Activated CD8-positive, alpha-beta memory T cell treated with anti-CD3 and anti-CD28 coated beads, Interleukin-2, amount 10 ng/mL, durations not matched to agents 7 days and 5 days (primary cell): ENCODE measurements around the gene THRAP3. TPM values are rescaled to one million over a fixed set of nuclear protein-coding genes. Genes with fewer than 3 reads are reported as not detected.
A peak's percentile ranks its signal among the peaks of the same experiment; 100 is the strongest.

Experiments used
- ATAC-seq: fragments of 150-1000 bp; cut with Tn5 transposase; one replicate; pipeline ENCODE4 v1.10.0; 2021; ENCODE audit warnings: moderate library complexity
- CTCF ChIA-PET: fragments of 350-600 bp; sonication (Branson Sonifier 250); formaldehyde crosslinking; loops from one replicate; lab custom pipeline; 2021; ENCODE audit warnings: antibody characterized with exemption; lab: Charles Lee
- DNase-seq: peaks from one replicate; pipeline ENCODE4 v3.0.0-alpha.2; 2020
- H3K27ac Mint-ChIP-seq: one replicate; pipeline ENCODE4 v1.8.0; 2021; ENCODE audit warnings: mild to moderate bottlenecking, mixed read lengths
- H3K27me3 Mint-ChIP-seq: one replicate; pipeline ENCODE4 v1.8.0; 2021; ENCODE audit warnings: mixed read lengths
- H3K36me3 Mint-ChIP-seq: one replicate; pipeline ENCODE4 v1.8.0; 2021; ENCODE audit warnings: mild to moderate bottlenecking, mixed read lengths
- H3K4me1 Mint-ChIP-seq: one replicate; pipeline ENCODE4 v1.8.0; 2021; ENCODE audit warnings: mixed read lengths
- H3K4me3 Mint-ChIP-seq: one replicate; pipeline ENCODE4 v1.8.0; 2021; ENCODE audit warnings: mild to moderate bottlenecking, moderate library complexity, mixed read lengths
- H3K9me3 Mint-ChIP-seq: one replicate; pipeline ENCODE4 v1.8.0; 2022; ENCODE audit warnings: low read depth, mixed read lengths
- total RNA-seq, 2 experiments: library from RNA; stranded (reverse); gene quantifications; one replicate each; pipeline ENCODE4 v1.2.3, GENCODE V29; 2021

Gene THRAP3, protein sequence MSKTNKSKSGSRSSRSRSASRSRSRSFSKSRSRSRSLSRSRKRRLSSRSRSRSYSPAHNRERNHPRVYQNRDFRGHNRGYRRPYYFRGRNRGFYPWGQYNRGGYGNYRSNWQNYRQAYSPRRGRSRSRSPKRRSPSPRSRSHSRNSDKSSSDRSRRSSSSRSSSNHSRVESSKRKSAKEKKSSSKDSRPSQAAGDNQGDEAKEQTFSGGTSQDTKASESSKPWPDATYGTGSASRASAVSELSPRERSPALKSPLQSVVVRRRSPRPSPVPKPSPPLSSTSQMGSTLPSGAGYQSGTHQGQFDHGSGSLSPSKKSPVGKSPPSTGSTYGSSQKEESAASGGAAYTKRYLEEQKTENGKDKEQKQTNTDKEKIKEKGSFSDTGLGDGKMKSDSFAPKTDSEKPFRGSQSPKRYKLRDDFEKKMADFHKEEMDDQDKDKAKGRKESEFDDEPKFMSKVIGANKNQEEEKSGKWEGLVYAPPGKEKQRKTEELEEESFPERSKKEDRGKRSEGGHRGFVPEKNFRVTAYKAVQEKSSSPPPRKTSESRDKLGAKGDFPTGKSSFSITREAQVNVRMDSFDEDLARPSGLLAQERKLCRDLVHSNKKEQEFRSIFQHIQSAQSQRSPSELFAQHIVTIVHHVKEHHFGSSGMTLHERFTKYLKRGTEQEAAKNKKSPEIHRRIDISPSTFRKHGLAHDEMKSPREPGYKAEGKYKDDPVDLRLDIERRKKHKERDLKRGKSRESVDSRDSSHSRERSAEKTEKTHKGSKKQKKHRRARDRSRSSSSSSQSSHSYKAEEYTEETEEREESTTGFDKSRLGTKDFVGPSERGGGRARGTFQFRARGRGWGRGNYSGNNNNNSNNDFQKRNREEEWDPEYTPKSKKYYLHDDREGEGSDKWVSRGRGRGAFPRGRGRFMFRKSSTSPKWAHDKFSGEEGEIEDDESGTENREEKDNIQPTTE
- total RNA-seq: 100 to 1,000 TPM; 129 to 166 TPM

DNA sequence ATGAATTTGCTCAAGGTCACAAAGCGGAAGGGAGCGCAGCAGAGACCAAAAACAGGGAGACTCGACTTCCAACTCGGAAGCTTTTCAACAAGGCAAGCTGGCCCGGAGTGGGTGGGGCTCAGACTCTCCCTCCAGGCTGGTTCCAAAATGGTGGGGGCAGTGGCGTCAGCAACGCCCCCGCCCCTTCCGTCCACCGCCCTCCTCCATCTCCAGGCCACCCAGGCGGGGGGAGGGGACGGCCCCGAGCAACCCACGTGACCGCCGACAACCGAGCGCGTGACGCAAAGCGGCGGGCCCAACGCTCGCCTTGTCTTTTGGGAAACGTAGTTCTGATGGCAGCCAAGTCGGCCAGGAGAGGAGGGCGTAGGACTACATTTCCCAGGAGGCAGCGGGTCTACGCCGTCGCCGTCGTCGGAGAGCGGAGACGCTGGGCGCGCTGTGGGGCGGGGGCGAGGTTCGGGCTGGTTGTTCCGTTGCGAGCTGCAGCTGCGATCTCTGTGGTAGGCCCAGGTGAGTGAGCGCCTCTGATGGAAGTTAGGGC is at the start of gene THRAP3:
TSS of gene THRAP3 (plus strand) at position 448 of the 541 bp plus-strand sequence. CDS start 58,121 bp downstream, outside the sequence.
- Mint-ChIP-seq H3K27me3 (no peaks in the 10 kb centered on the region), H3K4me3 (peak within 1 kb of the TSS; percentile 94), H3K27ac (peak within 1 kb of the TSS; percentile 100), H3K36me3 (peaks cover 18% of the 10 kb centered on the region), H3K4me1 (peaks cover 27% of the 10 kb centered on the region), H3K9me3 (no peaks in the 10 kb centered on the region)
- CTCF ChIA-PET: interaction anchor here (0.9 to 4.2 kb wide), 19 partner anchors 12 to 196 kb away, joined by 3 to 36 read pairs (median 4); partner anchors contain the start of genes SH3D21 and TRAPPC3
- peak; percentile 100 for DNase-seq
- ATAC-seq: peak; percentile 92

DNA sequence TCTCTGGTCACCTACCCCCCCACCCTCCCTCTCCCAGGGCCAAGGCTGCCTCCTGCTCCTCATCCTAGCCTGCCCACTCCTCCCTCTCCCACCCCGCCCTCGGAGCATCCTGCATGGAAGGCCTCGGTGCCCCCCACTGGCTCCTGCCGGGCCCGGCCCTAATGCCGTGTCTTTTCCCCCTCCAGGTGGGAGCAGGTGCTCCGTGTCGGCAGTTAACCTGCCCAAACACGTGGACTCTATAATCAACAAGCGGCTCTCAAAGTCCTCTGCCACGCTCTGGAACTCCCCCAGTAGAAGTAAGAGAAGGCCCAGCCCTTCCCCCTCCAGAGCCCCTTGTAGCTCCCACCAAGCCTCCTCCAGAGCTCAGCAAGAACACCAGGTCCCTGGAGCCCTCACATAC is 49.5 kb upstream of the THRAP3 start:
- Mint-ChIP-seq H3K36me3 (peaks cover 39% of the 10 kb centered on the region), H3K27ac (no peak overlapping the region)

DNA sequence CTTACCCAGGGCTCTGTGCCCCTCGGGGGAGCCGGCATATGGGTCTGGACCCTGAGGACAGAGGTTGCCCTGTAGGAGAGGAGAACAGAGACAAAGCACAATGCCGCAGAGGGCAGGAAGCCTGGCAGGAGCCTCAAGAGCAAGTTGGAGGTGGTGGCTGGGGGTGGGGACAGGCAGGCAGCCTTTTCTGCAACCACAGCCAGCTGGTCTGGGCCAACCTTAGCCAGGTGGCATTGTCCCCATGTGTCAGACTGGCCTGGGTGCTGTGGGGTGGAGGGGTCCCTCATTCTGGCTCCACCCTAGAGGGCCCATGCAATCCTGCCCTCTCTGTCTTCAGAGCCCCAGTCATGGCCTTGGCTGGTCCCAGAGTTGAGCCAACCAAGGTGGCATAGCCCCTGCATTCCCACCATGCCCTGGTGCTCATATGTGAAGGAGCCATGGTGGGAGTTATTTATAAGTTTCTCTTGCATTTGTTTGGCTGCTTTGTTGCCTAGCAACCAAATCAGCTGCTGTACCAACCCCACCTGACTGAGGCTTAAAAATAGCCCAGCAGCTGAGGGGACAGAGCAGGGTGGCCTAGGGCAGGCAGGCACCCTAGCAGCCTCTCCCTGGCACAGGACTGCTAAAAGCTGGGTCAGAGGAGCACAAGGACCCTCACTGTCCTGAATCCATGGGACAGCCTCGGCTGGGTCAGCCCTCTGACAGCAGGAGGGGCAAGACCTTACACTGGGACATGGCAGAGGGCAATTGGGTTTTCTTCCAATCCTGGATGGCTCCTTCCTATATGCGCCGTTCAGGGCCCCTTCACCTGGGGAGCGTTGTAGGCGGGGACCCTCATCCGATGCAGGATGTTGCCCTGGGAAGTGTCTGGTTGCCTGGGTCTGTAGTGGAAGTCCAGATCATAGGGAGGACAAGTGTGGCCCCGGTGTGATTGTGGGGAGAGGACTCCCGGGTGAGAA is 48.8 kb upstream of the THRAP3 start:
- H3K27me3 Mint-ChIP-seq: no peaks in the 10 kb centered on the region
- H3K9me3 Mint-ChIP-seq: no peaks in the 10 kb centered on the region
- H3K27ac Mint-ChIP-seq: no peak overlapping the region
- no peaks in the 10 kb centered on the region for H3K4me1 Mint-ChIP-seq
- ATAC-seq (peak; percentile 28), DNase-seq (no peak)
- peaks cover 46% of the 10 kb centered on the region for H3K36me3 Mint-ChIP-seq
- CTCF ChIA-PET: no interaction called here
- no peak overlapping the region for H3K4me3 Mint-ChIP-seq

More for the DNA sequence above, 49.5 kb upstream of the THRAP3 start:
- no peak for DNase-seq
- H3K4me3 Mint-ChIP-seq: no peak overlapping the region
- ATAC-seq: no peak
- H3K9me3 Mint-ChIP-seq: no peaks in the 10 kb centered on the region
- CTCF ChIA-PET: no interaction called here
- no peaks in the 10 kb centered on the region for H3K27me3 Mint-ChIP-seq
- no peaks in the 10 kb centered on the region for H3K4me1 Mint-ChIP-seq

DNA sequence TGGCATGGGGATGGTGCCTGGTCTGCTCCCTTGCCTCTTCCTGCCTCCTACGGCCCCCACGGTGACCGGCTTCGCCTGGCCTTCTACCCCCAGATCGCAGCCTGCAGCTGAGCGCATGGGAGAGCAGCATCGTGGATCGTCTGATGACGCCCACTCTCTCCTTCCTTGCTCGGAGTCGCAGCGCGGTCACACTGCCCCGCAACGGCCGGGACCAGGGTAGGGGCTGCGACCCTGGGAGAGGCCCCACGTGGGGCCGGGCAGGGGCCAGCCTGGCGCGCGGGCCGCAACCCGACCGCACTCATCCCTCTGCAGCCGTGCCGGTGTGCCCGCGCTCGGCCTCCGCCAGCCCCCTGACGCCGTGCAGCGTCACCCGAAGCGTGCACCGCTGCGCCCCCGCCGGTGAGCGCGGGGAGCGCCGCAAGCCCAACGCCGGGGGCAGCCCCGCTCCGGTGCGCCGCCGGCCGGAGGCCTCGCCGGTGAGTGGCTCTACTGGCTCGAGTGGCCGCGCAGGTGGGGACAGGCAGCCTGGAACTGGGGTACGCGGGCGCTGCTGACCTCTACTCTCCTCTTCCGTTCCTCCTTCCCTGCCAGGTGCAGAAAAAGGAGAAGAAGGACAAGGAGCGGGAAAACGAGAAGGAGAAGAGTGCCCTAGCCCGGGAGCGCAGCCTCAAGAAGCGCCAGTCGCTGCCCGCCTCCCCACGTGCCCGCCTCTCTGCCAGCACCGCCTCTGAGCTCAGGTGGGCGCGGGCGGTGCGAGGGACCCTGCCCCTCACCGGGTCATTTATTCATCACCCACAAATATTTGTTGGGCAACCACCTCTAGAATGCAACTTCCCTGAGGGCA is 47.9 kb upstream of the THRAP3 start:
- ATAC-seq: no peak

DNA sequence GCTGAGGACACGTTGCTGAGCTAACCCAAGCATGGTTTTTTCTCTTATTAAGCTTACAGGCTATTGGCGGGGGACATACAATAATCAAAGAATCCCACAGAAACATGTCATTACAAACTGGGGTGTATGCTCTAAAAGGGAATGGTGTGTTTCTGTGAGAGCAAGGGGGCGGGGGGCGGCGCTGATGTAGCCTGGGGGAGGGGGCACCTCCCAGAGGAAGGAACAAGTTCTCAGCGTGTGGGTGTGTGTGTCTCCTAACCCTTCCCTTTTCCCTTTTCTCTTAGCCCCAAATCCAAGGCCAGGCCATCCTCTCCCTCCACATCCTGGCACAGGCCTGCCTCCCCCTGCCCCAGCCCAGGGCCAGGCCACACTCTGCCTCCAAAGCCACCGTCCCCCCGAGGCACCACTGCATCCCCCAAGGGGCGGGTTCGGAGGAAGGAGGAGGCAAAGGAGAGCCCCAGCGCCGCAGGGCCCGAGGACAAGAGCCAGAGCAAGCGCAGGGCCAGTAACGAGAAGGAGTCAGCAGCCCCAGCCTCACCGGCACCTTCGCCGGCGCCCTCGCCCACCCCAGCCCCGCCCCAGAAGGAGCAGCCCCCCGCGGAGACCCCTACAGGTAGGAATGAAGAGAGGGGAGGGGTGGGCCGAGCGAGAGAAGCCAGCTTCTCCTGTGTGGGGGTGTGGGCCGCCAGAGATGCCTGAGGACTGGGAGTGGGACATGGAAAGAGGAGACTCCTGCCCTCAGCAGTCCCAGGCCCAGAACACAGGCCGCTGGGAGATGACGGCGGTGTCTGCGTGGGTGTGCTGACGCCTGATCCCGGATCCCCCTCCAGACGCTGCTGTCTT is 46.4 kb upstream of the THRAP3 start:
- no peaks in the 10 kb centered on the region for H3K9me3 Mint-ChIP-seq
- DNase-seq (no peak), ATAC-seq (no peak)
- H3K27ac Mint-ChIP-seq: no peak overlapping the region
- no peaks in the 10 kb centered on the region for H3K4me1 Mint-ChIP-seq
- H3K27me3 Mint-ChIP-seq: no peaks in the 10 kb centered on the region
- H3K4me3 Mint-ChIP-seq: no peak overlapping the region
- peaks cover 43% of the 10 kb centered on the region for H3K36me3 Mint-ChIP-seq
- CTCF ChIA-PET: interaction anchor here (1.0 kb wide), 1 partner anchor 28 kb away, joined by 4 read pairs; the partner anchor contains the start of gene TRAPPC3

More for the DNA sequence above, 47.9 kb upstream of the THRAP3 start:
- Mint-ChIP-seq H3K9me3 (no peaks in the 10 kb centered on the region), H3K27ac (no peak overlapping the region), H3K27me3 (no peaks in the 10 kb centered on the region), H3K4me1 (no peaks in the 10 kb centered on the region), H3K4me3 (no peak overlapping the region), H3K36me3 (peaks cover 51% of the 10 kb centered on the region)
- DNase-seq: no peak
- CTCF ChIA-PET: no interaction called here

DNA sequence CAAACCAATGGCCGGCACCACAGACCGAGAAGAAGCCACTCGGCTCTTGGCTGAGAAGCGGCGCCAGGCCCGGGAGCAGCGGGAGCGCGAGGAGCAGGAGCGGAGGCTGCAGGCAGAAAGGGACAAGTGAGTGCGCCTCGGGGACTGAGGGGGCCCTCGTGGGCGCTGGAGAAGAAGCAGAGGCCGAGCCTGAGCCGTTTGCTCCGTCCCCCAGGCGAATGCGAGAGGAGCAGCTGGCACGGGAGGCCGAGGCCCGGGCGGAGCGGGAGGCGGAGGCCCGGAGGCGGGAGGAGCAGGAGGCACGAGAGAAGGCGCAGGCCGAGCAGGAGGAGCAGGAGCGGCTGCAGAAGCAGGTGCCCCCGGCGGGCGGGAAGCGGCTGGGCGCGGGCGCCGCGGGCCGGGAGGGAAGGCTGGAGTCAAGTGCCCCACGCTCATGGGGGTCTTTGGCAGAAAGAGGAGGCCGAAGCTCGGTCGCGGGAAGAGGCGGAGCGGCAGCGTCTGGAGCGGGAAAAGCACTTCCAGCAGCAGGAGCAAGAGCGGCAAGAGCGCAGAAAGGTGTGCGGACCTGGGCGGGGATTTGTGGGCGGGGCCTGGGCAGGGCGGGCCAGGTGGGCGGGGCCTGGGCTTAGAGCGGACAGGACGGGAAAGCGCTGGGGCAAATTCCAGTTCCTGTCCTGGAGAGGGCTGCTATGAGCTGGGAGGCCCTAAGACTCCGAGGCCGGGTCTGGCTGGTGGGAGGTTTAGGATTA is 45.6 kb upstream of the THRAP3 start:
- H3K4me1 Mint-ChIP-seq: no peaks in the 10 kb centered on the region
- peaks cover 38% of the 10 kb centered on the region for H3K36me3 Mint-ChIP-seq
- H3K4me3 Mint-ChIP-seq: no peak overlapping the region
- ATAC-seq: no peak
- CTCF ChIA-PET: no interaction called here
- DNase-seq: no peak
- H3K27ac Mint-ChIP-seq: no peak overlapping the region
- H3K27me3 Mint-ChIP-seq: no peaks in the 10 kb centered on the region
- H3K9me3 Mint-ChIP-seq: no peaks in the 10 kb centered on the region

DNA sequence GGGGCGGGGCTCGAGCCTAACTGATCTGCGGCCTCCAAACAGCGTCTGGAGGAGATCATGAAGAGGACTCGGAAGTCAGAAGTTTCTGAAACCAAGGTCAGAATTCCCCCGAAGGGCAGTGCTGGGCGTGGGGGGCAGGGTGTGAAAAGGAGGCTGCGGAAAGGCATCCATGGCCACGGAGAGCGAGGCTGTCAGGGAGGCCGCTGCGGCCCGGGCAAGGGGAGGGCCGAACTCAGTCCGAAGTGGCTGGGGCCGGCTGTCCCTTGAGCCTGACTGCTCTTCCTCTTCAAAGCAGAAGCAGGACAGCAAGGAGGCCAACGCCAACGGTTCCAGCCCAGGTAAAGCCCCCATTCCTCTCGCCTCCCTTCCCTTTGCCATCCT is 45.0 kb upstream of the THRAP3 start:
- Mint-ChIP-seq H3K4me3 (no peak overlapping the region), H3K4me1 (no peaks in the 10 kb centered on the region), H3K27me3 (no peaks in the 10 kb centered on the region), H3K9me3 (no peaks in the 10 kb centered on the region), H3K27ac (no peak overlapping the region), H3K36me3 (peaks cover 34% of the 10 kb centered on the region)
- CTCF ChIA-PET: no interaction called here
- DNase-seq (no peak), ATAC-seq (no peak)

DNA sequence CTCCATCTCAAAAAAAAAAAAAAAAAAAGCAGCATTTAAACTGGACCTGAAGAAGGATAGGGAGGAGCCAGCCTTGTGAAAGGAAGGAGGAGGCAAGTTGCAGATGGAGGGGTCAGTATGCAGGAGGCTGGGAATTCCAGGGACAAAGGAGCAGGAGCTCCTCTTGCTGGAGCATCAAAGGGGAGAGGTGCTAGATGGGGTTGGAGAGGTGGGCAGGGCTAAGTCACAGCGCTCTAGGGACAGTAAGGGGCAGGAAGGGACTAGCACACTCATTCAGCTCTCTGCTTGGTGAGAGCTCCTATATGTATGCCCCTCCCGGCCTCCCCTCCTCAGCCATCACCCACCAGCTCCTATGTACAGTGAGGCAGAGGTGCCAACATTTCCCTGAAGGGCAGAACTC is 41.5 kb upstream of the THRAP3 start:
- H3K9me3 Mint-ChIP-seq: no peaks in the 10 kb centered on the region
- peaks cover 22% of the 10 kb centered on the region for H3K36me3 Mint-ChIP-seq
- CTCF ChIA-PET: interaction anchor here (1.2 to 2.7 kb wide), 2 partner anchors 21 to 33 kb away, joined by 3 to 17 read pairs; partner anchors contain the start of gene TRAPPC3
- no peaks in the 10 kb centered on the region for H3K4me1 Mint-ChIP-seq
- H3K27ac Mint-ChIP-seq: peak overlapping the region; percentile 32
- no peak for ATAC-seq
- H3K27me3 Mint-ChIP-seq: no peaks in the 10 kb centered on the region
- DNase-seq: no peak
- no peak overlapping the region for H3K4me3 Mint-ChIP-seq

DNA sequence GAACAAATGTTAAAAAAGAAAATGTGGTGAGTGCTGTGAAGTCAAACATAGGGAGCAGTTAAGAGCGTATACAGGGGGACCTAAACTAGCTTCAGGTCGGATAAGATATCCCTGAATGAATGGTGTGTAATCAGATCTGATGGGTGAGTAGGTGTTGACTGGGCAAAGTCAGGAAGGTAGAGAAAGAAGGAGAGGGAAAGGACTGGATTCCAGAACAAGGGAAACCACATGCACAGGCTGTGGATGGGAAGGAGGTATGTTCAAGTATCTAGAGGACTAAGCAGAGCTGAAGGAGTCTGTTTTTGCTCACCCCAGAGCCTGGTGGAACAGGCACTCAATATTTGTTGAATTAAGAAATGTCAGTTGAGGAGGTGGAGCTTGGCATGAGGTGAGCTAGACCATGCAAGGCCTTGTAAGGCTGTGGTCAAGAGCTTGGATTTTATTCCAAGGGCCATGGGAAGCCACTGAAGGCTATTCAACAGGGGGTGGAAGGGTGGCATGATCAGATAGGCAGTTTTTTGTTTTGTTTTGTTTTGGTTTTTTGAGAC is 40.9 kb upstream of the THRAP3 start:
- ATAC-seq: no peak

More for the DNA sequence above, 40.9 kb upstream of the THRAP3 start:
- peaks cover 22% of the 10 kb centered on the region for H3K36me3 Mint-ChIP-seq
- peak overlapping the region; percentile 8 for H3K27ac Mint-ChIP-seq
- H3K9me3 Mint-ChIP-seq: no peaks in the 10 kb centered on the region
- H3K4me1 Mint-ChIP-seq: peaks cover 4% of the 10 kb centered on the region
- no peaks in the 10 kb centered on the region for H3K27me3 Mint-ChIP-seq
- DNase-seq: no peak
- H3K4me3 Mint-ChIP-seq: no peak overlapping the region
- CTCF ChIA-PET: interaction anchor here (0.7 to 2.7 kb wide), 4 partner anchors 21 to 85 kb away, joined by 3 to 17 read pairs (median 4); partner anchors contain the start of gene TRAPPC3
